Stomach (tissue), 9 donors: ENCODE results near the gene TMOD1. TPM values are rescaled to one million over a fixed set of nuclear protein-coding genes. Genes with fewer than 3 reads are reported as not detected.
A peak's percentile ranks its signal among the peaks of the same experiment; 100 is the strongest.

Experiments used
- DNase-seq, 2 donors: peaks; one replicate each; pipeline versions ENCODE4 v3.0.0 to v3.0.0-alpha.2; 2013 to 2019
- H3K27ac ChIP-seq, 5 donors: fragments of 200-600 bp in 4 of 5; sonication (generic) in 4 of 5; one replicate each; pipeline ENCODE4 v1.5.1; 2013 to 2019; ENCODE audit warnings: mild to moderate bottlenecking in 1 of 5, moderate library complexity in 1 of 5
- H3K27me3 ChIP-seq, 3 donors: fragments of 200-600 bp; sonication (generic); one replicate each; pipeline ENCODE4 v1.5.1; 2017 to 2019; ENCODE audit warnings: mixed run types in 1 of 3
- H3K36me3 ChIP-seq, 4 donors: fragments of 200-600 bp; sonication (generic); 1 replicate in 3 of 4; 2 replicates in 1 of 4; pipeline ENCODE4 v1.5.1; 2016 to 2019
- H3K4me1 ChIP-seq, 4 donors: fragments of 200-600 bp; sonication (generic); one replicate each; pipeline ENCODE4 v1.5.1; 2016 to 2019
- H3K4me3 ChIP-seq, 4 donors: fragments of 200-600 bp; sonication (generic) in 3 of 4; one replicate each; pipeline ENCODE4 v1.5.1; 2016 to 2019; ENCODE audit warnings: mild to moderate bottlenecking in 1 of 4
- H3K9me3 ChIP-seq, 4 donors: fragments of 200-600 bp; sonication (generic); one replicate each; pipeline ENCODE4 v1.5.1; 2016 to 2019
- EP300 ChIP-seq: sonication (generic); formaldehyde crosslinking; IDR thresholded peaks from one replicate; pipeline ENCODE4 v1.6.1; 2017; ENCODE audit warnings: antibody characterized with exemption
- POLR2A ChIP-seq, 4 donors: fragments of 450-650 bp; IDR thresholded peaks; one replicate each; pipeline ENCODE4 v1.6.1; 2016; ENCODE audit warnings: antibody characterized with exemption in 4 of 4, control low read depth in 2 of 4, mild to moderate bottlenecking in 1 of 4, moderate library complexity in 1 of 4
- POLR2AphosphoS5 ChIP-seq, 3 donors: sonication (generic); formaldehyde crosslinking; IDR thresholded peaks; one replicate each; pipeline ENCODE4 v1.6.1; 2016; ENCODE audit warnings: antibody characterized with exemption in 3 of 3
- WGBS, 5 donors: extraction: QIAGEN DNeasy Blood & Tissue Kit in 3 of 5; methylation state at CpG; one replicate each; pipeline versions ENCODE4 v1.1.5 to v1.1.7; 2013 to 2018; 5-methylcytosine and 5-hydroxymethylcytosine counted together
- intact Hi-C: fragments of 100-400 bp; cut with DNase I; formaldehyde crosslinking; loops from one replicate; pipeline ENCODE4 v1.15.1; 2023; ENCODE audit warnings: low total_unique reads
- polyA plus RNA-seq, 3 donors: library from polyadenylated mRNA; stranded (reverse); fragments of 200-250 nt; gene quantifications; one replicate each; pipeline ENCODE4 v1.2.3, GENCODE V29; 2013
- total RNA-seq, 5 donors: library from RNA; depleted of rRNA; stranded (reverse); fragments of >200 nt; gene quantifications; one replicate each; pipeline versions ENCODE4 v1.1.0 to v1.2.3, GENCODE V29; 2014 to 2016
- TF ChIP-seq, protein P1 (sequence below), 7 experiments: fragments of 450-650 bp in 4 of 7; fragments of 200-600 bp in 3 of 7; sonication (generic) in 3 of 7; IDR thresholded peaks; one replicate each; pipeline ENCODE4 v1.5.1; 2016 to 2019; ENCODE audit warnings: antibody characterized with exemption in 7 of 7, control low read depth in 2 of 7, mild to moderate bottlenecking in 1 of 7
- donor health status: healthy with polysubstance abuse.
- donor health status: Bipolar disorder and iron deficiency.
- donor health status: healthy.

TMOD1 gene
- total and polyA plus RNA-seq, 8 donors = 4.6 to 34.8 (median 11.2) TPM

DNA sequence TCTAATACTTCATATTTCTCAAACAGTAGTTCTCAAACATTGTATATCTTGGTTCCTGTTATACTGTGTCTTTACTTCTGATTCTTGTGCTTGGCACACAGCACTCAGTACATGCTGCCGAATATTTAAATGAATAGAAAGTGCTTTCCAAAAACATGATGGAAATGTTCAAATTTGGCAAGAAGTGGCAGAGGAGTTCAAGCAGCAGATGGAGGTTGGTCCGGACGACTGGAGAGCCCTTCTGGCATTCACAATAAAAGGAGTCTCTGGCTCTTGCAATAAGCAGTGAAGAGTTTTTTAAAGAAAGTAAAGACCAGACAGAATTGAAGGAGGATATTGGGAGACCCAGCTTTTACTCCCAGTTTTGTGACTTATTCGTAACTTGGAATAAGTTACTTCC lies 95.4 kb downstream of the TMOD1 start:
- no peak for TF ChIP-seq EP300
- TF ChIP-seq, protein P1, sequence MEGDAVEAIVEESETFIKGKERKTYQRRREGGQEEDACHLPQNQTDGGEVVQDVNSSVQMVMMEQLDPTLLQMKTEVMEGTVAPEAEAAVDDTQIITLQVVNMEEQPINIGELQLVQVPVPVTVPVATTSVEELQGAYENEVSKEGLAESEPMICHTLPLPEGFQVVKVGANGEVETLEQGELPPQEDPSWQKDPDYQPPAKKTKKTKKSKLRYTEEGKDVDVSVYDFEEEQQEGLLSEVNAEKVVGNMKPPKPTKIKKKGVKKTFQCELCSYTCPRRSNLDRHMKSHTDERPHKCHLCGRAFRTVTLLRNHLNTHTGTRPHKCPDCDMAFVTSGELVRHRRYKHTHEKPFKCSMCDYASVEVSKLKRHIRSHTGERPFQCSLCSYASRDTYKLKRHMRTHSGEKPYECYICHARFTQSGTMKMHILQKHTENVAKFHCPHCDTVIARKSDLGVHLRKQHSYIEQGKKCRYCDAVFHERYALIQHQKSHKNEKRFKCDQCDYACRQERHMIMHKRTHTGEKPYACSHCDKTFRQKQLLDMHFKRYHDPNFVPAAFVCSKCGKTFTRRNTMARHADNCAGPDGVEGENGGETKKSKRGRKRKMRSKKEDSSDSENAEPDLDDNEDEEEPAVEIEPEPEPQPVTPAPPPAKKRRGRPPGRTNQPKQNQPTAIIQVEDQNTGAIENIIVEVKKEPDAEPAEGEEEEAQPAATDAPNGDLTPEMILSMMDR (IDR thresholded peaks at IDR 0.05) = no peak
- no peak for TF ChIP-seq POLR2A (IDR thresholded peaks at IDR 0.05)
- no peak for TF ChIP-seq POLR2AphosphoS5 (IDR thresholded peaks at IDR 0.05)
- no peak for DNase-seq
- Histone ChIP-seq H3K27ac (peak overlapping the region in 2 of 5 donors; percentile 3 to 54), H3K4me3 (no peak overlapping the region), H3K27me3 (no peaks in the 10 kb centered on the region), H3K9me3 (no peaks in the 10 kb centered on the region), H3K4me1 (peaks cover 5 to 43% (median 20%) of the 10 kb centered on the region in 4 donors), H3K36me3 (peaks cover 15 to 44% (median 31%) of the 10 kb centered on the region in 4 donors)
- intact Hi-C loops = no loop called here
- 50 to 70% (median 56%) methylated on average over 4 of the region's 4 CpGs for WGBS, 5 donors

DNA sequence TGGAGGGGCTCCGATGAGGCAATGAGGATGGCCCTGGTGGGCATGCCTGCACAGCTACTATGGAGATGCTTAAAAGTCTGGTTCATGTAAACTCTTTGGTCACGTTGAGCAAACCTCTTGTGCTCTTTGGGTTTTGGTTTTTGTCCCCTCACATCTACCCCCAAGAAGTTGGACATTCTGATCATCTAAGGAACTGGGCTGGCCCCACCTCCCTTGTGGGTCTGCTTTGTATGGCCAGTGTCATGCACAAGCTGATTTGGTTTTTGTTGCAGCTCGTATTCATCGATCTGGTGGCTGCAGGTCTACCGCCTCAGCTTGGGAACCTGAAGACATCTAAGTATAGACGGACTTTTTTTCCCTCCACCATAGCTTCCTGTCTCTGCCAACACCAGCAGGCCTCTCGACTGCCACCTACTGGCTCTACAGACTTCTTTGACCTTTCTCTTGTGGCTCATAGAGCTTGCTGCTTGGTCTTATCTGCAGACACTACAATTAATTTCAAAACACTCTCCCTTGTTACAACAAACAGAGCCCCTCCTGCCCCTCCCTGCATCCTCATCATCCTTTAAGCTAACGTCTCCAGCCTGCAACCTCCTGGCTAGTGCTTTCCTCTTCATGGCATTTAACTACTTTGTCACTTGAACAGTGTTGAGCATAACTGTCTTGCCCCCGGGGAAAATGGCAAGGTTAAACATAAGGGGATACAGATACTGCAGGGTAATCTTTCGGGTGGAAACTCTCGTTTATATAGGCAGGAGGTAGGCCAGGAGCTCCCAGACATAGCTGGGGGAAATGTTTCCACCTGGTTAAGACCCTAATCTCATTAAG lies 97.2 kb downstream of the TMOD1 start:
- Histone ChIP-seq H3K27me3 (no peaks in the 10 kb centered on the region), H3K36me3 (peaks cover 27 to 54% (median 49%) of the 10 kb centered on the region in 4 donors), H3K4me3 (no peak overlapping the region), H3K4me1 (peaks cover 5 to 36% (median 20%) of the 10 kb centered on the region in 4 donors), H3K9me3 (no peaks in the 10 kb centered on the region), H3K27ac (no peak overlapping the region)
- TF ChIP-seq EP300 = no peak
- peak in 2 of 3 donors; percentile 27 to 60 for TF ChIP-seq POLR2AphosphoS5 (IDR thresholded peaks at IDR 0.05)
- no peak for TF ChIP-seq POLR2A (IDR thresholded peaks at IDR 0.05)
- TF ChIP-seq, protein P1 (IDR thresholded peaks at IDR 0.05) = peak in 5 of 7 experiments; percentile 68 to 82 (median 80)
- intact Hi-C loops = no loop called here
- 19 to 32% (median 20%) methylated on average over 11 of the region's 11 CpGs for whole genome bisulfite sequencing, 5 donors
- peak; percentile 82 to 93 for DNase-seq

DNA sequence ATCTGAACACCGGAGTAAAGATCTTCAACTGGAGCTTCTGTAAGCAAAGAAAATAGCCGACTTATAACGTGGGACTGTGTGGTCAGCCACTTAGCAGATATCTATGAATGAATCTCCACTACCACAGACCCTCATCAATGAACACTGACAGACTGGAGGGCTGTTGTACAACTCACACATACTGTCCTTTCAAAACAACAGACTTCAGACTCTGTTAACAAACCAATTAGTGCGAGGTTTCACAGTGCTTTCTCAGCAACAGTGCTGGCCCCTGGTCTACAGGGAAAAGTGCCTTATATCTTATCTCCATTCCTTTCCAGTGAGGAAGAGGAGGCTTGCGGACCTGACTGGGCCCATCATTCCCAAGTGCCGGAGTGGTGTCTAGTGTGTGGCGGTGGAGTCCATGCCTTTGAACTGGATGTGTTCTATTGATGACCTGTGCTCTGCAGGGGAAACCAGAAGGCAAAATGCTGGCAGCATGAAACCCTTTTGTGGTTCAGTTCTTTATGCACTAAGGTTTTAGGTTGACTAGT lies 97.9 kb downstream of the TMOD1 start:
- intact Hi-C loops = no loop called here
- WGBS, 5 donors = 71 to 81% (median 78%) methylated on average over 7 of the region's 7 CpGs
- H3K36me3 ChIP-seq = peaks cover 34 to 59% (median 55%) of the 10 kb centered on the region in 4 donors
- DNase-seq = no peak
- H3K4me3 ChIP-seq = no peak overlapping the region
- H3K9me3 ChIP-seq = no peaks in the 10 kb centered on the region
- TF ChIP-seq EP300 = no peak
- no peak for TF ChIP-seq POLR2AphosphoS5 (IDR thresholded peaks at IDR 0.05)
- TF ChIP-seq POLR2A (IDR thresholded peaks at IDR 0.05) = no peak
- TF ChIP-seq, protein P1 (IDR thresholded peaks at IDR 0.05) = no peak
- H3K4me1 ChIP-seq = peaks cover 5 to 29% (median 20%) of the 10 kb centered on the region in 4 donors
- no peaks in the 10 kb centered on the region for H3K27me3 ChIP-seq
- no peak overlapping the region for H3K27ac ChIP-seq

DNA sequence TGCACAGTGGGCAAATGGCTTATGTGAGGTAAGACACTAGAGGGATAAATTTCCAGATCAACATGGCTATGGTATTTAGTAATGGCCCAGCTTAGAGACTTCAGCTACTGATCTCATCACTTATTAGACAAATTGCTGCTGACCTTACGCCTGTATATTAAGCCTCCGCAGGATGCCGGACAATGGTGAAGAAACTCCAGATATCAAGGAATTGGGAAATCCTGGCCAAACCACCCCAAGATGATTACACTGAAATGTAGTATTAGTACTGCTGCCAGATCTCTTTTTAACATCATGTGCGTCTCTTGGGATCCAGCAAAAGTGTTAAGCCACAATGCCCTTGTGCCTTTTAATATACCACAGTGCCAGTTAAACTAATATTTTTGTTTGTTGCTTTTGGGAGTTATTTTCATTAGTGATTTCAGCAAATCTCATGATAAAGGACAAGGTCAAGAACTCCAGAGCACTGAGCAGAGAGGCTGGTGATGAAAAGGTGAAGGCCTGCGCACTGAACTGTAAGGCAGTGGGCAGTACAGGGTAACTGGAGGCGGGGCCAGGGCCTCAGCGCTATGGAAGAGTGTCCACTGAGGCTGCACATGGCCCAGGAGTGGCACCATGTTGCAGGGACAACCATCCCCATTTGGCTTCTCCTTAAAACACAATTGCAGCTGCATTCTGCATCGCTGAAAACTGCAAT lies 99.2 kb downstream of the TMOD1 start:
- H3K4me1 ChIP-seq = peaks cover 5 to 28% (median 17%) of the 10 kb centered on the region in 4 donors
- no peaks in the 10 kb centered on the region for H3K9me3 ChIP-seq
- TF ChIP-seq, protein P1 (IDR thresholded peaks at IDR 0.05) = no peak
- TF ChIP-seq POLR2A (IDR thresholded peaks at IDR 0.05) (no peak), POLR2AphosphoS5 (IDR thresholded peaks at IDR 0.05) (no peak), EP300 (no peak)
- no peaks in the 10 kb centered on the region for H3K27me3 ChIP-seq
- DNase-seq = no peak
- no peak overlapping the region for H3K4me3 ChIP-seq
- peaks cover 46 to 68% (median 66%) of the 10 kb centered on the region in 4 donors for H3K36me3 ChIP-seq
- intact Hi-C loops = loop anchor here (5.0 kb wide), 1 partner anchor 133 kb away; no protein-coding TSS in a partner anchor
- 94 to 97% (median 96%) methylated on average over 8 of the region's 8 CpGs for WGBS, 5 donors
- no peak overlapping the region for H3K27ac ChIP-seq
